ENCODE results near the gene MTHFD2.

MTHFD2 gene

DNA sequence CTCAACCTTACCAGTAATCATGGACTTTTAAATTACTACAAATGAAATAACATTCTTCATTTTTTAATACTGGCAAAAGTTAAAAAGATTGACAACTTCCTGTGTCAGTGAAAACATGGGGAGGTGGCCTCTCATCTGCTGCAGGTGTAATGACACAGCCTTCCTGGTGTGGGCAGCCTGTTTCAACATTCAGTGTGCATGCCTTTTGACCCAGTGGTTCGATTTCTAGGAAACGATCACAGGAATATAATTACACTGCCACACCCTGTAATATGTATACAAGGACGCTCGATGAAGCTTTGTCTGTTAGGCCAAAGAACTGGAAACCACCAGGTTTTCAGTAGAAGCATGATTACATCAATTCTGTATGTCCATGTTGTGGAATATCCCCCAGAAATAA, 68.7 kb downstream of the MTHFD2 start:
- no peak for DNase-seq (ENCODE audit: low spot score)

Measured in AG20443 (cell line).